ENCODE measurements around the gene TTLL11.
"Not testable (repeated sequence)": the region's sequence is repeated elsewhere in the genome, so short reads cannot be mapped to it uniquely, and the experiment has no call there.

The TTLL11 gene

DNA sequence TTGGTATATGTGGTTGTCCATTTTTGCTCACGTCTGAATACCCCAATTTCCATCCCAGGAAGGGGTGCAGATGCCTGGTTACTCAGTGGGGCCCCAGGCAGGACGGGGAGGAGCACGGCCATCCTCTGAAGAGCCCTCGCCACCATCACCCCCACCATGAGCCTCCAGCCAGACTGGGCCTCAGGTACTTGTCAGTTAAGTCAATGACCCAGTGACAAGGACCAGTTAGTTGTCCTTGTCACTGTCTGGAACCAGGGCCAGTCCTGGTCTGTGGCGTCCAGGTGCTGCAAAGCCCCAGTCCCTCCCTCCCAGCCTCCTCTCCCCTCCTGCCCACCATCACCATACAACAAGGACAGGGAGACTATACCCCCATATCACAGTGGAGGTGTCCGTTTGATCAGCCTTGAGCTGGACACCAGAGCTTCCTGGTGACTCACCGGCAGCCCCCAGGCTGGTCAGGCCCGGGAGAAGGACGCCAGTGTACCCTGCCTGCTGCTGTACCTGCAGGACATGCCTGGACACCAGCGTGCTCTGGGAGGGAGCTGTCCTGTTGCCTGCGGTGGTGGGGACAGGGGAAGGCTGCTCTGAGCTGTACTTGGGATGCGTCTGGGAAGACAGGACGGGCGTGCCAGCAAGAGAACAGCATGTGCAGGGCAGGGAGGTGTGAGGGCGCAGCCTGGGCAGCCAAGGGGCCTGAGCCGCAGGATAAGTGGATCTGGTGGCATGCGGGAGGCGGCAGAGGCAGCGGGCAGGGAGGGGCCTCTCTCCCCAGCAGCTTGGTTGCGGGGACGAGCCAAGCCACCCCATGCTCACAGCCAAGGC lies 32.6 kb upstream of the TTLL11 start:
- DNase-seq (ENCODE audit: low read depth in 2 of 2): no peak

DNA sequence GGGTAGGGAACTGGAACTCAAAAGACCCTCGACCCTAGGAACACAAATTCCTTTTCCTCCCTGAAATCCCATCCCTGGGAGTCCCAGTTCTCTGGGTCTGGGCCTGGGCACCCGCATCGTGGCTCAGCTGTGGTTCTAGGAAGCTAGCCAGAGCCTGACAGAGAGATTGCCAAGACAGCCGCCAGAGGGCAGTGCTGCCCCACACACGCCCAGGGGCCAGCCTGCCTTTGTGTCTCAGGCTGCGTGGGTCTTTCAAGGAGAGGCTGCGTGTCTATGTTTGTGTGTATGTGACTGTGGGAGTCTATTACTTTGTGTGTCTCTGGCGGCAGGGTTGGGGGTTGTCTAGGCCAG lies 32.0 kb upstream of the TTLL11 start:
- DNase-seq (ENCODE audit: low read depth in 2 of 2): peak; percentile 62 to 69

DNA sequence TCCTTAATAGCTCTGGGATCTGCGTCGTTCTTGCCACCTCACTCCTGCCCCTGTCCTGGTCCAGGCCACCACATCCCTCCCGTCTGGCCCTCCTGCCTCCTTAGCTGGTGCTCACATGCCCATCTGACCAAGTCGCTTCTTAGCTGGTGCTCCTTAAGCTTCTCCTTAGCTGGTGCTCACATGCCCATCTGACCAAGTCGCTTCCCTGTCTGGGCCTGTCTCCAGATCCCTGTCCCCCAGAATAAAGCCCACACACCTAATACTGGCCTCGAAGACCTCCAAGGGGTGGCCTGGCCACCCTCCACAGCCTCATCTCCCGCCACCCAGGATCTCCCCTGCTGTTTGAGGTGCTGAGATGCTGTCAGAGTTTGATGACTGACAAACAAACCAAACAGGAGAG lies 31.4 kb upstream of the TTLL11 start:
- DNase-seq (ENCODE audit: low read depth in 2 of 2): no peak

DNA sequence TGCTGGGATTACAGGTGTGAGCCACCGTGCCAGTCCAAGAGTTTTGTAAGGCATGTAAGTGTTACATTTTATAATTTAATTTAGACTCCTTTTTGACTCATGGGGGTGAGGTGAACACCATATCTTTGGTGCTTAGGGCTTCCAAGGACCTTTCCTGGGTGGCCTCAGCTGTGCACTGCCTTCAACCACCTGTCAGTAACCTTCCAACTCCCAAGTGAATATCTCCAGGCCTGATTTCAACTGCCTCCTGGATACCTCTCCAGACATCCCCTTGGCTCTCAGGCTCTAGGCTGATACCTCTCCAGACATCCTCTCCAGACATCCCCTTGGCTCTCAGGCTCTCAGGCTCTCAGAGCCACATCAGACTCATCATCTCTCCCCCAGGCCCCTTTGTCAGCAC lies 30.9 kb upstream of the TTLL11 start:
- DNase-seq (ENCODE audit: low read depth in 2 of 2): no peak

GRCh38 chr9:122122903-122123632 lies 30.0 kb upstream of the TTLL11 start:
- DNase-seq (ENCODE audit: low read depth in 2 of 2): peak; percentile 54 to 73

- DNase-seq (ENCODE audit: low read depth in 2 of 2): no peak
Measured at GRCh38 chr9:122122468-122122867, 29.4 kb upstream of the TTLL11 start.

DNA sequence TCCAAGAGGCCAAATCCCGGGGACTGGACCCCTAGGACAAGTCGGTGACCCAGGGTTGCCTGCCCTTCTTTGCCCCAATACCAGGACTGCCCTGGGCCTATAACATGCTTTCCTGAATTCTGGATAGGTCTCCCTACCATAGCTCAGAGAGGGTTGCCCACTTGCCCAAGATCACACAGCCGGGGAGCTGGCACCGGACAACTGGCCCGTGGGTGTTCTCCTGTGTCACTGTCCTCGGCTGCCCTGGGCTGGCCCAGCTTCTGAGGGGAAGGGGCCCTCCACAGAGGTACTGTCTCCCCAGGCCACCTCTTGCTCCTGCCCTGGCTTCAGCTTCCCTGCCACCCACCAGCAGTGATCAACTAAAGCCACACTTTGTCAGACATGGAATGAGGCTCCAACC lies 28.8 kb upstream of the TTLL11 start:
- DNase-seq (ENCODE audit: low read depth in 2 of 2): no peak

GRCh38 chr9:122121391-122121790 lies 28.3 kb upstream of the TTLL11 start:
- DNase-seq (ENCODE audit: low read depth in 2 of 2): no peak

DNA sequence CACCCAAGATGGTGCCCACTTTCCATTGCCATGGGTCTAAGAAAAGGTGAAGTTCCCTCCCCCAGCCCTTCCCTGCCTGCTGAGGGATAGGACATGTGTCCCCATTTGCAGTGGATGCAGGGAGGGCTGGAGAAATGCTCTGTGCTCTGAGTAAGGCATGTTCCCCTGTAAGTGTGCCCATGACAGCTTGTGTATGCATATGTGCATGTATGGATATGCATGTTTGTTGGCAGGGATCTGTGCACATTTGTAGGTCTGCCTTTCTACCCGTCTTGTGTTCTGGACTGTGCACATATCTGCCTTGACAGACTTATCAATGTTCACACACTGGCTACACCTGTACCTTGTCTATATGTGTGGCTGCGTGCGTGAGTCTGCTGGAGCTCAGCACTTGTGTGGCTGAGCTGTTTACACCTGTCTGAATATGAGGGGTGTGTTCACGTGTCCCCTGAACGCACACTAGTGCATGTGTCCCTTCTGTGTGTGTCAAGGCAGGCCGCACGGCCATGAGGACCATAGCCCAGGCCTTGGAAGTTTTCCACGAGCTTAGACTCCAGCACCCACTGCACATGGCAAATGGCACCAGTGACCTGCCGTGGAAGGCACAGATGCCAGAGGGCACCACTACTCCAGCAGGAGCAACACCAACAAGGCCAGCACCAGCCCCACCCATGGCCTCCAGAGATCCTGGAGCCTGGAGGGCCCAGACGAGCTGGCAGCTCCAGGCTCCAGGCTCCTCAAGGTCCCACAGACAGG lies 27.4 kb upstream of the TTLL11 start:
- no peak for DNase-seq (ENCODE audit: low read depth in 2 of 2)

- no peak for DNase-seq (ENCODE audit: low read depth in 2 of 2)
Measured at GRCh38 chr9:122119721-122120120, 26.6 kb upstream of the TTLL11 start.

DNA sequence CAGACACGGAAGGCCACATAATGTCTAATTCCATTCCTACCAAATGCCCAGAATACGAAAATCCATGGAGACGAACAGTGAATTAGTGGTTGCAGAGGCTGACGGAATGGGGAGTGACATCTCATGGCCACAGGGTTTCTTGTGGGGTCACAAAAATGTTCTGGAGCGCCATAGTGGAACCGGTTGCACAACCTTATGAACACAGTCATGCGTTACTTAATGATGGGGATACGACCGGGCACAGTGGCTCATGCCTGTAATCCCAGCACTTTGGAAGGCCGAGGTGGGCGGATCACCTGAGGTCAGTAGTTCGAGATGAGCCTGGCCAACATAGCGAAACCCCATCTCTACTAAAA lies 26.0 kb upstream of the TTLL11 start:
- no peak for DNase-seq (ENCODE audit: low read depth in 2 of 2)

DNA sequence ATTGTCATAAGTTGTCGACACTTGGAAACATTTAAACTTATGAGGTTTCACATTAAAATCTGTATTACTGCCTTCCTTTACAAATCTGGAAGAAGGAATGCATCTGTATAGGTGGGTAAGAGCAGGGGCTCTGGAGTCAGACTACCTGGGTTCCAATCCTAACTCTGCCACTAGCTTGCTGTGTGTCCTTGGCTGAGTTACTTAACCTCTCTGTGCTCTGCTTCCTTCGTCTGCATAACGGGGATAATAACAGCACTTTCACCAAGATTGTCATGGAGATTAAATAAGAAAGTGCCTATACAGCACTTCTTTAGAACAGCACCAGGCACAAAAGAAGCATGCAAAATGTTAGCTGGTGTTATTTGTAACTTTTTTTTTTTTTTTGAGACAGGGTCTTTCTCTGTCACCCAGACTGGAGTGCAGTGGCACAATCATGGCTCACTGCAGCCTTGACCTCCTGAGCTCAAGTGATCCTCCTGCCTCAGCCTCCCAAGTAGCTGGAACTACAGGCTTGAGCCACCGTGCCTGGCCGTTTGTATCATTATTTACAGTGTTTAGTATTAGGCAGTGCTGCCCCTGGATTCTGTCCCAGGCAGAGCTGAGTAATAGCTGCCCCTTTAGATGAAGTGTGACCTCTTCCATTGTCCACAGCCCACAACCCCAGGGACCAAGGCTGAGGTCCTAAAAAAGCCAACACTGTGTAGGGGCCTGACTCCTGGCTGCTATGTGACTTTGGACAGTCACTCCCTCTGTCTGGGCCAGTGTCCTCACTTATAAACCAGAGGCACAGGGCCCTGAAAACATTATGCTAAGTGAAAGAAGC lies 25.4 kb upstream of the TTLL11 start:
- no peak for DNase-seq (ENCODE audit: low read depth in 2 of 2)

DNA sequence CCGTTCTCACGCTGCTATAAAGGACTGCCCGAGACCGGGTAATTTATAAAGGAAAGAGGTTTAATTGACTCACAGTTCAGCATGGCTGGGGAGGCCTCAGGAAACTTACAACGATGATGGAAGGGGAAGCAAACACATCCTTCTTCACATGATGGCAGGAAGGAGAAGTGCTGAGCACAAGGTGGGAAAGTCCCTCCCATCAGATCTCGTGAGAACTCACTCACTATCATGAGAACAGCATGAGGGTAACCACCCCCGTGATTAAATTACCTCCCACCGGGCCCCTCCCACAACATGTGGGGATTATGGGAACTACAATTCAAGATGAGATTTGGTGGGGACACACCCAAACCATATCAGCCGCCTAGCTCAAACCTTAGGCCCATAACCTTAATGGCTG lies 24.1 kb upstream of the TTLL11 start:
- DNase-seq (ENCODE audit: low read depth in 2 of 2): not testable (repeated sequence)

DNA sequence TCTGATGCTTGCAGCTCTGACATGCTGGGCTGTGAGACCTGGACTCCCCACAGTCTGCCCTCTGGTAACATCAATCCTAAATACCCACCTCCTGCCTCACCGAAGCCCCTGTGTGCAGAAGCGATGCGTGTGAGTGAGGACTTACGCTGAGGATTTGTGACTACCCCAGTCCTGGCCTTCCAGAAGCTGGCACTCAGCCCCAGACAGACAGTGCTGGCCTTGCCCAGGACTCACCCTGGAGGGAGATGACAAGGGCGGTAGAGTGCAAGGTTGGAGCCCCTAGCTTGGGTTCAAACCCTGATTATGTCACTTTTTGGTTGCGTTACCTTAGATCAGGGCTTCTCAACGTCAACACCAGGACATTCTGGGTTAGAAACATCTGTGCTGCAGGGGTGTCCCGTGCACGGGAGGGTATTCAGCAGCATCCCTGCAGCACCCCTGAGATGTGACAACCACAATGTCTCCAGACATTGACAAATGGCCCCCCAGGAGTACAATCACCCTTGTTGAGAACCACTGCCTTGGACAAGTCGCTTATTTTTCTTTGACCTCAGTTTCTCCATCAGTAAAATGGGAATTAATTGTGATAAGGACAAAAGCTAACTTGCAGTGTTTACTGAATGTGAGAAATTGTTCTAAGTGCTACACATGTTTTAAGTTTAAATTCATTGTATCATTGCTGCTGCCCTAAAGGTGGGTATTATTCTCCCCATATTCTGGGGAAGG lies 23.5 kb upstream of the TTLL11 start:
- no peak for DNase-seq (ENCODE audit: low read depth in 2 of 2)

DNA sequence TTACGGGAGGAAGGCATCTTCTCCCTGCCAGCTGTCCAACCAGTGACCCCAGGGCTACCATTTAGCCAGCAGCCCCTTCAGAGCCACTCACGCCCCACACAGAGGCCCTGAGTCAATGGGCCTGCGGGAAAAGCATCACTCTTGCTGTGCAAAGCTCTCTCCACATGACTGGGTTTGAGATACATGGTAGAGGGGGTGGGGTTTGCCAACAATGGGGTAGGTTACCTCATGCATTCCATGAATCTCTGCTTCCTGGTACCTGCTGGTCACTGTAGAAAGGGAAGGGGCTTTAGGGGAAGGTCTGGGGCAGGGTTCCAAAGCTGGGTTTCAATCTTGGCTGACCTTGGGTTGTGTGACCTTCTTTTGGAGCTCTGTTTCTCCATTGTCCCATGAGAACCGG lies 22.9 kb upstream of the TTLL11 start:
- DNase-seq (ENCODE audit: low read depth in 2 of 2): no peak

DNA sequence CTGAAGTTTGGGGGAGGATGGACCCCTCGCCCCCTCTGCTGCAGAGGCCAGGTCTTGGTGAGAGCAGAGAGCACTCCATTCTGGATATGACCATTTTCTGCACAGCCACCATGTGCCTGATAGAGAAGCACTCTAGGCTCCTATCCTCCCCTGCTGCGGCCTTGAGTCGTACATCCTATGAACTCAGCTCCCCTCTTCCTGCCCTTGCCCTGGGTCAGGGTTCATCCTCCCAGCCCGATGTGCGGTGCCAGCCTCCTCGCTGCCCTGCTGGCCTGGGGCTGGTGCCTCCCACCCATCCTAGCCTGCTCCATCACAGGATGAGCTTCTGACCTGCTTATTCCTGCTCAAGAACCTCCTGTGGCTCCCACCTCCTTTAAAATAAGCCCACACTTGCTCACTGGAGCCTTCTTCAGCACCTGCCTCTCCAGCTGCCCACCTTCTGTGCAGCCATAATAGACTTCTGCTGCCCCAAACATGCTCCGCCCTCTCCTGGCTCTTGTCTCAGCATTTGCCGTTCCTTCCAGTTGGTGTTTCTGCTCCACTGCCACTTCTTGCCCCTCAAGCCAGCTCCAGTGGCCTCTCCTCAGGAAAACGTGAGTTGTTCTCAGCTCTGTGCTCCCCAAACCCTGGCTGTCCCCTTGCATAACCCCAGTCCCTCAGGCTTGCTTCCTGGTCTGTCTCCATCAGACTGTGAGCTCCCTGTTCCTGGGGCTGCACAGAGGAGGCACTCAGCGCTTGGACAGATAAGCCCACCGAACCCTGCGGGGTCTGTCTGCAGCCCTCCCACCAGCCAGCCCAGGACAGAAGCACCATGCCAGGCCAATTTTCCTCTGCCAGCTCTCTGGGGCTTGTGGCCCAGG lies 22.3 kb upstream of the TTLL11 start:
- DNase-seq (ENCODE audit: low read depth in 2 of 2): no peak

GRCh38 chr9:122113574-122113973 lies 20.5 kb upstream of the TTLL11 start:
- no peak for DNase-seq (ENCODE audit: low read depth in 2 of 2)

- DNase-seq (ENCODE audit: low read depth in 2 of 2): no peak
Measured at GRCh38 chr9:122112238-122112637, 19.1 kb upstream of the TTLL11 start.

DNA sequence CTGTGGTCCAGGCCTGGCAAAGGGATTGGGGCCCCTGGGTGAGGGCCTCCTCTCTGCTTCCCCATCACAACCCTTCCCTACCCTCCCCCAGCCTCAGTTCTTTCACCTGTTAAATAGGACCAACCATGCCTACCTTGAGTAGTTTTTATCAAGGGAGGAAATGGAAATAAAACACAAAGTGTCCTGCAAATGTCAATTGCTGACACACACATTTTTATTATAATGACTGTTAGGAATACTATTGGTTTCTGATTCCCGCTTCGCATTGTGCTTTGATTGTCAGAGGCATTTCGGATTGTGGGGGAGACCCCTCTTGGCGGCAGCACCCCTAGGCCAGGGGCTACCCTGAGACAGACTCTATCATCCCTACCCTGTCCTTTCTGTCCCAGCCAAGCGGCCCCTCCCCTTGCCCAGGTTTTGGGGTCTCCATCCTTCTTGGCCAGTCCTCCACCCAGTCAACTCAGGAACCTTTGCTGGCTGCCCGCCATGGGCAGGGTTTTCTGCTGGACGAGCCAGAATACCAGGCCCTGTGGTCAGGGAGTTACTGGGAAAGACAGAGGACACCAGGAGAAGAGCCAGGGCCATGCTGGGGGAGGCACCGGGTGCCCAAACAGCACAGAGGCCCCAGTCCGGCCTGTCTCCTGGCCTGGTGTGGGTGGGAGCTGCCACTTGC lies 18.4 kb upstream of the TTLL11 start:
- DNase-seq (ENCODE audit: low read depth in 2 of 2): no peak
